CD4-positive, alpha-beta T cell (primary cell): ENCODE results near the gene XRCC5. TPM values are rescaled to one million over a fixed set of nuclear protein-coding genes. Genes with fewer than 3 reads are reported as not detected.

Source experiments
- ATAC-seq: fragments of 200-7000 bp; cut with Tn5 transposase; one replicate; pipeline ENCODE4 v1.10.0; 2022; ENCODE audit warnings: mild to moderate bottlenecking; ENCODE audit not compliant: poor library complexity
- CTCF ChIA-PET: fragments of 350-600 bp; sonication (Branson Sonifier 250); formaldehyde crosslinking; loops from one replicate; lab custom pipeline; 2021; ENCODE audit warnings: antibody characterized with exemption, inconsistent platforms; lab: Charles Lee
- POLR2A ChIA-PET: fragments of 350-600 bp; sonication (Branson Sonifier 250); formaldehyde crosslinking; loops from one replicate; lab custom pipeline; 2021; ENCODE audit warnings: antibody characterized with exemption, inconsistent platforms; lab: Charles Lee
- DNase-seq, 14 experiments: peaks; one replicate each; pipeline ENCODE4 v3.0.0-alpha.2; 2013 to 2020; ENCODE audit warnings: mixed read lengths in 2 of 14
- H3K27ac ChIP-seq, 2 donors: one replicate each; pipeline versions ENCODE4 v1.5.1 to v1.7.0; 2013; ENCODE audit warnings: low read length in 2 of 2, low read depth in 1 of 2, mild to moderate bottlenecking in 1 of 2
- H3K27me3 ChIP-seq, 2 experiments: 1 replicate in 1 of 2; 2 replicates in 1 of 2; pipeline versions ENCODE4 v1.6.1 to v1.7.0; 2013; ENCODE audit warnings: low read length in 2 of 2, control low read depth in 1 of 2, mild to moderate bottlenecking in 1 of 2, moderate library complexity in 1 of 2; ENCODE audit not compliant: insufficient read depth in 2 of 2, control insufficient read depth in 1 of 2
- H3K36me3 ChIP-seq: one replicate; pipeline ENCODE4 v1.6.1; 2013; ENCODE audit warnings: low read length, control low read depth; ENCODE audit not compliant: insufficient read depth
- H3K4me1 ChIP-seq: one replicate; pipeline ENCODE4 v1.6.1; 2013; ENCODE audit warnings: low read length, control low read depth; ENCODE audit not compliant: insufficient read depth
- H3K4me3 ChIP-seq: one replicate; pipeline ENCODE4 v1.5.1; 2013; ENCODE audit warnings: mild to moderate bottlenecking, low read length, moderate library complexity
- H3K9me3 ChIP-seq, 2 experiments: 1 replicate in 1 of 2; 2 replicates in 1 of 2; pipeline versions ENCODE4 v1.6.1 to v1.7.0; 2013; ENCODE audit warnings: low read length in 2 of 2, mild to moderate bottlenecking in 2 of 2, control low read depth in 1 of 2, moderate library complexity in 1 of 2; ENCODE audit not compliant: control insufficient read depth in 1 of 2, insufficient read depth in 1 of 2
- H3K27ac Mint-ChIP-seq: one replicate; pipeline ENCODE4 v1.8.0; 2020; ENCODE audit warnings: mixed read lengths
- H3K27me3 Mint-ChIP-seq: one replicate; pipeline ENCODE4 v1.8.0; 2021; ENCODE audit warnings: mixed read lengths
- H3K36me3 Mint-ChIP-seq: one replicate; pipeline ENCODE4 v1.8.0; 2021; ENCODE audit warnings: low read depth, mixed read lengths
- H3K4me1 Mint-ChIP-seq: one replicate; pipeline ENCODE4 v1.8.0; 2021; ENCODE audit warnings: low read depth, mixed read lengths
- H3K4me3 Mint-ChIP-seq: one replicate; pipeline ENCODE4 v1.8.0; 2020; ENCODE audit warnings: mild to moderate bottlenecking, mixed read lengths
- H3K9me3 Mint-ChIP-seq: one replicate; pipeline ENCODE4 v1.8.0; 2020; ENCODE audit warnings: mixed read lengths
- CTCF ChIP-seq: fragments of 200-600 bp; IDR thresholded peaks from one replicate; pipeline ENCODE4 v1.8.0; 2022; ENCODE audit warnings: antibody characterized with exemption, mild to moderate bottlenecking
- intact Hi-C, 2 experiments: fragments of 100-400 bp; cut with DNase I in 1 of 2; cut with micrococcal nuclease in 1 of 2; formaldehyde crosslinking; loops; one replicate each; pipeline versions ENCODE4 v1.15.1 to v1.9.0; 2023 to 2025; cut with DNase I, micrococcal nuclease
- total RNA-seq, 174 experiments: library from RNA in 2 of 174; stranded (reverse) in 2 of 174; gene quantifications; one replicate each; pipeline ENCODE4 v1.2.3 and lab custom pipeline; 2021 to 2026

Gene XRCC5
- total RNA-seq, 2 experiments from 2014 or later: 126 to 129 TPM

DNA sequence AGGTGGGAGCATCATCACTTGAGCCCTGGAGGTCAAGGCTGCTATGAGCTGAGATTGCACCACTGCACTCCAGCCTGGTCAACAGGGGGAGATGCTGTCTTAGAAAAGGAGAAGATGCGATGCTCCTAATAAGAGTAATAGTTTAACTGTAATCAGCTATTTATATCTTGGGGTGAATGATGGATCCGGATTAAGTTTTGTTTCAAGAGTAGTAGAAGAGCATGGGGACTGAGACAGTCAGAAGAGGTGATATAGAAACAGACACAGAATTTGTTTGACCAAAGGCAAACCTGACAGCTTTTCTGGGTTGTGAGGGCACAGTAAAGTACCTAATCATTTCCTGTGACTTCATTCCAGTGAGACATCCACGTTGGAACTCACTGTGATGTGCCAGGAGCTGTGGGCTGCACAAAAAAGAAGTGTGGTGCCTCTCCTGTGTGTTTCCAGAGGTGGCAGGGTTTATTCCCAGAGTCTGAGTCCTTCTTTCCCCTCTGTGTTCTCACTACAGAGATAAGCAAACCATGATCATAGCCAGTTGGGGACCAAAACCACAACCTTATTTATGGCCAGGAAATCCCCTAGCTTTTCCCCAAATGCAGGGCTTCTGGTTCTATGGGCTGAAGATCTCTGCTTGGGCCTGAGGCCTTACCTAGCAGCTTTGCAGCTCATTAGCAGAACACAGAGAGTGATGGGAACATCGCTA, 113.7 kb downstream of the XRCC5 start:
- POLR2A ChIA-PET: no interaction called here
- CTCF ChIA-PET: interaction anchor here (1.4 kb wide), 1 partner anchor 182 kb away, joined by 4 read pairs; no protein-coding TSS in a partner anchor
- peaks cover 18% of the 10 kb centered on the region for H3K4me1 Mint-ChIP-seq
- DNase-seq (peak in 4 of 14 experiments; percentile 9 to 30 (median 25)), ATAC-seq (no peak)
- no peak for TF ChIP-seq CTCF
- H3K4me1 ChIP-seq: peaks cover 12% of the 10 kb centered on the region
- intact Hi-C loops: loop anchor here (2.0 kb wide), 1 partner anchor 182 kb away; no protein-coding TSS in a partner anchor
- no peak overlapping the region for H3K4me3 ChIP-seq
- H3K36me3 Mint-ChIP-seq: peaks cover 5% of the 10 kb centered on the region
- H3K27me3 Mint-ChIP-seq: no peaks in the 10 kb centered on the region
- H3K9me3 Mint-ChIP-seq: no peaks in the 10 kb centered on the region
- H3K27ac ChIP-seq: no peak overlapping the region
- no peak overlapping the region for H3K27ac Mint-ChIP-seq
- no peaks in the 10 kb centered on the region for H3K27me3 ChIP-seq
- H3K4me3 Mint-ChIP-seq: no peak overlapping the region
- no peaks in the 10 kb centered on the region for H3K9me3 ChIP-seq
- H3K36me3 ChIP-seq: no peaks in the 10 kb centered on the region

- H3K27me3 ChIP-seq: no peaks in the 10 kb centered on the region
- H3K9me3 ChIP-seq: no peaks in the 10 kb centered on the region
- H3K4me3 Mint-ChIP-seq: no peak overlapping the region
- H3K4me1 ChIP-seq: peaks cover 12% of the 10 kb centered on the region
- intact Hi-C loops: no loop called here
- H3K27ac ChIP-seq: no peak overlapping the region
- H3K36me3 ChIP-seq: no peaks in the 10 kb centered on the region
- ChIA-PET POLR2A (no interaction called here), CTCF (no interaction called here)
- no peak overlapping the region for H3K4me3 ChIP-seq
- TF ChIP-seq CTCF: no peak
- ATAC-seq (no peak), DNase-seq (no peak)
- no peaks in the 10 kb centered on the region for H3K9me3 Mint-ChIP-seq
- no peaks in the 10 kb centered on the region for H3K36me3 Mint-ChIP-seq
- no peaks in the 10 kb centered on the region for H3K27me3 Mint-ChIP-seq
- H3K4me1 Mint-ChIP-seq: peaks cover 13% of the 10 kb centered on the region
- no peak overlapping the region for H3K27ac Mint-ChIP-seq
Observed at GRCh38 chr2:216224388-216224787, 115.2 kb downstream of the XRCC5 start.

- Mint-ChIP-seq H3K36me3 (peaks cover 30% of the 10 kb centered on the region), H3K4me3 (no peak overlapping the region), H3K4me1 (no peaks in the 10 kb centered on the region), H3K27me3 (no peaks in the 10 kb centered on the region), H3K27ac (no peak overlapping the region), H3K9me3 (peaks cover 13% of the 10 kb centered on the region)
- CTCF ChIA-PET: no interaction called here
- intact Hi-C loops: no loop called here
- ATAC-seq: no peak
- POLR2A ChIA-PET: no interaction called here
- Histone ChIP-seq H3K36me3 (no peaks in the 10 kb centered on the region), H3K4me3 (no peak overlapping the region), H3K9me3 (peaks cover 18 to 22% of the 10 kb centered on the region in 2 experiments), H3K4me1 (no peaks in the 10 kb centered on the region), H3K27ac (no peak overlapping the region), H3K27me3 (no peaks in the 10 kb centered on the region)
- no peak for DNase-seq
- TF ChIP-seq CTCF: no peak
Observed at GRCh38 chr2:216229277-216229914, 120.2 kb downstream of the XRCC5 start.
